Mammary epithelial cell (primary cell): Measurements from ENCODE around the gene SKI.

Source experiments
- EZH2 ChIP-seq: IDR thresholded peaks from 2 replicates; pipeline ENCODE4 v1.6.1; 2012; ENCODE audit warnings: low read length, inconsistent platforms, borderline replicate concordance
- TF ChIP-seq, protein P1 (sequence below), 2 donors: IDR thresholded peaks in 1 of 2; conservative IDR thresholded peaks in 1 of 2; 2 replicates each; pipeline ENCODE4 v1.5.1; 2011 to 2012; ENCODE audit warnings: inconsistent platforms in 2 of 2, low read length in 2 of 2, mild to moderate bottlenecking in 2 of 2, control low read depth in 1 of 2, low read depth in 1 of 2; ENCODE audit not compliant: insufficient read depth in 1 of 2; ENCODE audit errors: extremely low read depth in 1 of 2

DNA sequence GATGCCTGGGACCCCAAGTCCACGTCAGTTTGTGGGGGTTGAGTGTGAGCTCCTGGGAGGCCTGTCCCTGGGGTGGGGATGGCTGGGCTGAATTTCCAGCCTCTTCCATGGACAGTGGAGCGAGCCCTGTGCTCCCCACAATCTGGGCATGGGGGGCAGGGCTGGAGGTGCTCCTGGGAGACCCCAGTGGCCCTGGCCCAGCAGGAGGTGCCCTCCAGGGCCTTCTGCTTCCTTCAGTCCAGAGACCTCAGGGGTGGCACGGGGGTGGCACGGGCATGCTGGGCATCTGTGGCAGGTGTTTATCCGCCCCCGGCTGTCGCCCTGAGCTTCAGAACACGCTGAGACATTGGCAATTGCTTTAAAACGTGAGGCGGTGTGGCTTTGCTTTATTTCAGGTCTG lies 122.4 kb downstream of the SKI start:
- TF ChIP-seq EZH2 = no peak
- TF ChIP-seq, protein P1, sequence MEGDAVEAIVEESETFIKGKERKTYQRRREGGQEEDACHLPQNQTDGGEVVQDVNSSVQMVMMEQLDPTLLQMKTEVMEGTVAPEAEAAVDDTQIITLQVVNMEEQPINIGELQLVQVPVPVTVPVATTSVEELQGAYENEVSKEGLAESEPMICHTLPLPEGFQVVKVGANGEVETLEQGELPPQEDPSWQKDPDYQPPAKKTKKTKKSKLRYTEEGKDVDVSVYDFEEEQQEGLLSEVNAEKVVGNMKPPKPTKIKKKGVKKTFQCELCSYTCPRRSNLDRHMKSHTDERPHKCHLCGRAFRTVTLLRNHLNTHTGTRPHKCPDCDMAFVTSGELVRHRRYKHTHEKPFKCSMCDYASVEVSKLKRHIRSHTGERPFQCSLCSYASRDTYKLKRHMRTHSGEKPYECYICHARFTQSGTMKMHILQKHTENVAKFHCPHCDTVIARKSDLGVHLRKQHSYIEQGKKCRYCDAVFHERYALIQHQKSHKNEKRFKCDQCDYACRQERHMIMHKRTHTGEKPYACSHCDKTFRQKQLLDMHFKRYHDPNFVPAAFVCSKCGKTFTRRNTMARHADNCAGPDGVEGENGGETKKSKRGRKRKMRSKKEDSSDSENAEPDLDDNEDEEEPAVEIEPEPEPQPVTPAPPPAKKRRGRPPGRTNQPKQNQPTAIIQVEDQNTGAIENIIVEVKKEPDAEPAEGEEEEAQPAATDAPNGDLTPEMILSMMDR (conservative IDR thresholded peaks at IDR 0.05 in 1 of 2, IDR thresholded peaks at IDR 0.05 in 1 of 2; ENCODE audit: extremely low read depth in 1 of 2, insufficient read depth in 1 of 2, low read depth in 1 of 2, low read length in 2 of 2) = no peak
